Kidney (tissue), 14 donors: ENCODE results near the gene GRM3. TPM values are rescaled to one million over a fixed set of nuclear protein-coding genes. Genes with fewer than 3 reads are reported as not detected.

Experiments used
- DNase-seq, 5 donors: peaks; one replicate each; pipeline ENCODE4 v3.0.0-alpha.2; 2013 to 2020
- FAIRE-seq: peaks from 2 replicates; lab custom pipeline; 2012; peaks lifted over from hg19 to GRCh38; lab: Jason Lieb, UNC
- H3K27ac ChIP-seq, 2 donors: one replicate each; pipeline ENCODE4 v1.7.0; 2013; ENCODE audit warnings: low read depth in 2 of 2, low read length in 2 of 2, inconsistent platforms in 1 of 2
- H3K27me3 ChIP-seq: one replicate; pipeline ENCODE4 v1.7.1; 2013; ENCODE audit warnings: low read length, inconsistent platforms; ENCODE audit not compliant: control insufficient read depth, insufficient read depth
- H3K36me3 ChIP-seq, 3 donors: one replicate each; pipeline versions ENCODE4 v1.7.0 to v1.7.1; 2013; ENCODE audit warnings: low read length in 3 of 3, control low read depth in 1 of 3, inconsistent platforms in 1 of 3; ENCODE audit not compliant: insufficient read depth in 3 of 3, control insufficient read depth in 2 of 3
- H3K4me1 ChIP-seq, 3 donors: one replicate each; pipeline versions ENCODE4 v1.7.0 to v1.7.1; 2013; ENCODE audit warnings: low read length in 3 of 3, inconsistent platforms in 1 of 3, low read depth in 1 of 3; ENCODE audit not compliant: control insufficient read depth in 2 of 3, insufficient read depth in 2 of 3
- H3K4me3 ChIP-seq, 3 donors: one replicate each; pipeline versions ENCODE4 v1.7.0 to v1.8.1; 2013; ENCODE audit warnings: low read length in 3 of 3, control low read depth in 1 of 3, inconsistent platforms in 1 of 3
- H3K9ac ChIP-seq, 3 donors: one replicate each; pipeline versions ENCODE4 v1.7.0 to v1.7.1; 2013; ENCODE audit warnings: low read length in 3 of 3, control low read depth in 1 of 3, inconsistent platforms in 1 of 3
- H3K9me3 ChIP-seq, 3 donors: one replicate each; pipeline versions ENCODE4 v1.7.0 to v1.7.1; 2013; ENCODE audit warnings: low read length in 3 of 3, control low read depth in 1 of 3, inconsistent platforms in 1 of 3; ENCODE audit not compliant: control insufficient read depth in 2 of 3, insufficient read depth in 1 of 3
- CTCF ChIP-seq: IDR thresholded peaks from 3 replicates; pipeline ENCODE4 v1.5.1; 2012; ENCODE audit warnings: mild to moderate bottlenecking, moderate library complexity, borderline replicate concordance; ENCODE audit not compliant: insufficient read depth; ENCODE audit errors: extremely low read depth
- intact Hi-C: fragments of 100-400 bp; cut with DNase I; formaldehyde crosslinking; loops from one replicate; pipeline ENCODE4 v1.11.1; 2022
- polyA plus RNA-seq: library from polyadenylated mRNA; stranded (reverse); fragments of 350-450 nt; fragmentation: Illumina TruSeq; extraction: RNeasy Lipid Tissue Mini Kit (QIAGEN cat#74804); gene quantifications from one replicate; pipeline ENCODE4 v1.2.3, GENCODE V29; 2014; ENCODE audit warnings: low read depth, low replicate concordance; ENCODE audit not compliant: insufficient read depth
- total RNA-seq: library from RNA; stranded (reverse); fragmentation: NEBNext Ultra II Directional; extraction: Animal tissue kit (Norgen Biotek cat#: 25700); gene quantifications from one replicate; pipeline ENCODE4 v1.2.1, GENCODE V29; 2021
- donor health status: control.
- donor health status: control.
- donor health status: control.
- donor health status: control.
- donor health status: control.
- donor health status: DM: yes; HTN: yes; CAD: no.
- donor health status: Normal renal cell carcinoma (clear cell type).

The GRM3 gene
- total and polyA plus RNA-seq, 2 donors from 2014 or later = not detected

DNA sequence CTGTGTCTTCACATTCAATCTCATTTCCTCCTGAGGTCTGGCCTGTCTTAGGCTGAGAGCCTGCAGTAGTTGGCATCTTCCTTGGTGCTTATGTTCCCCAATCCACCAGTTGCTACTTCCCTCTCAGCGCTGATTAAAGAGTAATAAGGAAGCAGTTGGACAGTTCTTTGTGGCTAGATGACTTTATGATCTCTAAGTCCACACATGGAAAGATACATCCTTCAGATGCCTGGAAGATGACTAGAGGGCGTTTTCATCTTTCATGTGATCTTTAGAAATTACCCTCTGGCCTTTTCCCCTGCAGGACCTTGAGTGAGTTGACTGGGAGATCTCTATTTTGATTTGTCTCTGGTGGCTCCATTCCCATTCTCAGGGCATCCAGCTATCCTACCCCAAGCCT lies 204.5 kb downstream of the GRM3 start:
- no peaks in the 10 kb centered on the region for H3K36me3 ChIP-seq
- no peak overlapping the region for H3K27ac ChIP-seq
- TF ChIP-seq CTCF = no peak
- FAIRE-seq = no peak
- H3K4me1 ChIP-seq = no peaks in the 10 kb centered on the region
- H3K27me3 ChIP-seq = no peaks in the 10 kb centered on the region
- no peak for DNase-seq
- H3K4me3 ChIP-seq = no peak overlapping the region
- H3K9me3 ChIP-seq = no peaks in the 10 kb centered on the region
- intact Hi-C loops = no loop called here
- no peak overlapping the region for H3K9ac ChIP-seq

GRCh38 chr7:86851566-86851965 lies 207.9 kb downstream of the GRM3 start:
- H3K4me1 ChIP-seq = no peaks in the 10 kb centered on the region
- H3K27ac ChIP-seq = no peak overlapping the region
- no peak overlapping the region for H3K4me3 ChIP-seq
- no peaks in the 10 kb centered on the region for H3K27me3 ChIP-seq
- no peak for FAIRE-seq
- no peaks in the 10 kb centered on the region for H3K36me3 ChIP-seq
- no peak for TF ChIP-seq CTCF
- intact Hi-C loops = no loop called here
- H3K9me3 ChIP-seq = no peaks in the 10 kb centered on the region
- no peak overlapping the region for H3K9ac ChIP-seq
- DNase-seq = no peak

GRCh38 chr7:86863452-86863851 lies 219.7 kb downstream of the GRM3 start:
- H3K4me1 ChIP-seq = no peaks in the 10 kb centered on the region
- no peak overlapping the region for H3K9ac ChIP-seq
- no peak overlapping the region for H3K4me3 ChIP-seq
- peaks cover 0 to 2% (median 0%) of the 10 kb centered on the region in 3 donors for H3K9me3 ChIP-seq
- FAIRE-seq = no peak
- intact Hi-C loops = no loop called here
- H3K27me3 ChIP-seq = no peaks in the 10 kb centered on the region
- H3K27ac ChIP-seq = no peak overlapping the region
- TF ChIP-seq CTCF = no peak
- no peaks in the 10 kb centered on the region for H3K36me3 ChIP-seq
- no peak for DNase-seq

GRCh38 chr7:86867163-86867762 lies 223.6 kb downstream of the GRM3 start:
- H3K27ac ChIP-seq = no peak overlapping the region
- peaks cover 0 to 2% (median 0%) of the 10 kb centered on the region in 3 donors for H3K9me3 ChIP-seq
- H3K27me3 ChIP-seq = no peaks in the 10 kb centered on the region
- TF ChIP-seq CTCF = no peak
- no peak for DNase-seq
- H3K36me3 ChIP-seq = no peaks in the 10 kb centered on the region
- intact Hi-C loops = no loop called here
- FAIRE-seq = no peak
- no peak overlapping the region for H3K4me3 ChIP-seq
- no peak overlapping the region for H3K9ac ChIP-seq
- H3K4me1 ChIP-seq = no peaks in the 10 kb centered on the region
